HT-29 (cell line): Measurements from ENCODE around the gene ADAMTSL5. TPM values are rescaled to one million over a fixed set of nuclear protein-coding genes. Genes with fewer than 3 reads are reported as not detected.
"Not testable (repeated sequence)": the region's sequence is repeated elsewhere in the genome, so short reads cannot be mapped to it uniquely, and the experiment has no call there.

Experiments
- DNase-seq: peaks from one replicate; pipeline ENCODE4 v3.0.0-alpha.2; 2015; ENCODE audit warnings: low spot score
- total RNA-seq: library from RNA; depleted of rRNA; stranded (reverse); fragments of >200 nt; shearing (Covaris generic); gene quantifications from 2 replicates; pipeline ENCODE4 v1.2.3, GENCODE V29; 2014; rRNA removed

Gene ADAMTSL5, protein sequence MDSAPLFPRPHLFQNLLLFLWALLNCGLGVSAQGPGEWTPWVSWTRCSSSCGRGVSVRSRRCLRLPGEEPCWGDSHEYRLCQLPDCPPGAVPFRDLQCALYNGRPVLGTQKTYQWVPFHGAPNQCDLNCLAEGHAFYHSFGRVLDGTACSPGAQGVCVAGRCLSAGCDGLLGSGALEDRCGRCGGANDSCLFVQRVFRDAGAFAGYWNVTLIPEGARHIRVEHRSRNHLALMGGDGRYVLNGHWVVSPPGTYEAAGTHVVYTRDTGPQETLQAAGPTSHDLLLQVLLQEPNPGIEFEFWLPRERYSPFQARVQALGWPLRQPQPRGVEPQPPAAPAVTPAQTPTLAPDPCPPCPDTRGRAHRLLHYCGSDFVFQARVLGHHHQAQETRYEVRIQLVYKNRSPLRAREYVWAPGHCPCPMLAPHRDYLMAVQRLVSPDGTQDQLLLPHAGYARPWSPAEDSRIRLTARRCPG
- total RNA-seq = 1.3 and 3.9 TPM in 2 replicates

DNA sequence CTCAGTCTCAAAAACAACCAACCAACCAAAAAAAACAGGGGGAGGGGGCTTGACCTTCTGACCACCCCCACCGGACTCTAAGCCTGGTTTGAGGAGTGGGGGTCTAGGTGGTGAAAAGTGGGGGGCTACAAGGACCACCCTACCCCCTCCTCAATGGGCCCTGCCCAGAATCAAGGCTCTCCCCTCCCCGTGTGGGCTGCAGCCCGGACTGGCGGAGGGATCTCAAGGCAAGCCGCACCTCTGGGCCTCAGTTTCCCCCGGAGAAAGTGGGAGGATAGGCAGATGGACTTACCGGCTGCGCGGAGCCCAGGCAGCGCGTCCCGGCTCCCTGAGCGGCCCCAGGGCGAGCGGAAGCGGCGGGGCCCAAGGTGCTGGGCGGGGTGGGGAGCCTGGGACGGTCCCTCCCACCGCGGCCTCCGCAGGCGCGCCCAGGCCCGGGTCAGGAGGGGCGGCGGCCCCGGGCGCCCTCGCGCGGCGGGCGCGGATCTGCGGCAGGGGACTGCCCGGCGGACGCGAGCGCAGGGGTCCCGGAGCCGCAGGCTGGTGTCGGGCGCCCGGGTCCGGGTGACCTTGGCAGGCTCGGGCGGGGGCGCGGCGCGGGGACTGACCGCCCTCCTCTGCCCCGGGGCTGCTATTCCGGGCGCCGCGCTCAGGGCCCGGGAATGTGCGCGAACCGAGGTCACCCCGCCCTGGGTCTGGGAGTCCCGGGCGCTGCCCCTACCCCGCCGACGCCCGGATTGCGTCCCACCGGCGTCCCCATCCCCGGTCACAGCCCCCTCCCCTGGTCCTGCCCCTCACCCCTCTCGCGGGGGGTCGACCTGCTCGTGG, at the start of gene ADAMTSL5:
Gene ADAMTSL5 (minus strand): TSS at position 349 of the 828 bp plus-strand sequence. CDS start 2,076 bp downstream, outside the sequence.
- peak; percentile 44 for DNase-seq

DNA sequence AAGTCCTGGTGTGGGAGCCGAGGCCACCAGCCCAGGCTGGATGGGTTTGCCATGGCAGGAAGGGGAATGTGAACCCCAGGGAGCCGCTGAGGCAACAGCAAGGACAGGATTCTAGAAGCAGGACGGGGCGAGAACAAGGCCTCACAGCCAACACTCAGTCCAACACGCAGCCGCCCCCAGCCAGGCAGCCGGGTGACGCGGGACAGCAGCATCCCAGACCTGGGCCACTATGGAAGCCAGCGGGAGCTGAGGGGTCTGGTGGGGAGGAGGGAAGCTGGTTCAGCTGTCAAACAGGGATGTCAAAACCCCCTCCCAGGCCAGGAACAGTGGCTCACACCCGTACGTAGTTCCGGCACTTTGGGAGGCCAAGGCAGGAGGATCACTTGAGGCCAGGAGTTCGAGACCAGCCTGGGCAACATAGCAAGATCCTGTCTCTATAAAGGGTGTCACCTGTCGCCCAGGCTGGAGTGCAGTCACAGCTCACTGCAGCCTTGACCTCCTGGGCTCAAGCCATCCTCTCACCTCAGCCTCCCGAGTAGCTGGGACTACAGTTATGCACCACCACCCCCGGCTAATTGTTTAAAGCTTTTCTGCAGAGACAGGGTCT, 48.5 kb upstream of the ADAMTSL5 start:
- DNase-seq = no peak

DNA sequence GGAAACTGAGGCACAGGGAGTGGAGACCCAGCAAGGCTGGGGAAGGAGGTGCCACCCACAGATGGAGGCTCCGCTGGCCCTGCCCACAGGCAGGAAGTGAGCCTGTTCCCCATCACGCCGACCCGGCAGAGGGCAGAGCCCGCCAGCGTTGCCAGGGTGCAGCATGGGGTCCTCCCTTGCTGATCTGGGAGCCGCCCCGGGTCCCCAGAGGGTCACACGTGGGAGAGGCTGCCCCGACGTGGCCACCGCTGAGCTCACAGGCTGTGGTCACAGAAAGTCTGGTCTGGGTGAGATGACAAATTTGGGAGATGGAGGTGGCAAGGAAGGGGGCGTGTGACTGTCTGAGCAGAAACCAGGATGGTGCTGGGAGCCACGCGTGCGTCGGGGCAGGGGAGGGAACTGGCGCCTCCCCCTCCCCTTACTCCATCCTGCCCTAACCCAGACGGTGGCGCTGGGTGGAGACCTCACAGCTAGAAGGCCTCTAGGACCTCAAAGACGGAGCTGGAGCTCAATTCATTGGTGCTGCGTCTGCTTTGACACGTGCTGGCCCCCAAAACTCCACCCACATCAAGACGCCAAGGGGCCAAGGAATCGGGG, 47.6 kb upstream of the ADAMTSL5 start:
- no peak for DNase-seq

DNA sequence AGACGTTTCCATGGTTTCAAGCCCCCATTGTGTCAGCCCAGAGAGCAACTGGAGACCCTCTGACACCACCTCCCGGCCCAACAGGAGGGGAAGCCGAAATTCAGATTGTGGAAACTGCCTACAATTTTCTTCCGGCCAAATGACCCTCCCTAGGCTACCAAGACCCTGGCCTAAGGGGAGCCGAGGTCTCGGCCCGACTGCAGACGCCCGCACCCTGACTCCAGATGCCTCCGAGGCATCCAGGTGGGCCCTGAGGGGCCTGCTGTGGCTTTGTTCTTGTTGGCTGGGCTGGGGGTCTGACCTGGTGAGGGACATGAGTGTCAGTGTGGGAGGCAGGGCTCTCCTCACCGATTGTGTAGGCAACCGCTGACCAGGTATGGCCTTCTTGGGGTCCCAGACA, 45.7 kb upstream of the ADAMTSL5 start:
- no peak for DNase-seq

DNA sequence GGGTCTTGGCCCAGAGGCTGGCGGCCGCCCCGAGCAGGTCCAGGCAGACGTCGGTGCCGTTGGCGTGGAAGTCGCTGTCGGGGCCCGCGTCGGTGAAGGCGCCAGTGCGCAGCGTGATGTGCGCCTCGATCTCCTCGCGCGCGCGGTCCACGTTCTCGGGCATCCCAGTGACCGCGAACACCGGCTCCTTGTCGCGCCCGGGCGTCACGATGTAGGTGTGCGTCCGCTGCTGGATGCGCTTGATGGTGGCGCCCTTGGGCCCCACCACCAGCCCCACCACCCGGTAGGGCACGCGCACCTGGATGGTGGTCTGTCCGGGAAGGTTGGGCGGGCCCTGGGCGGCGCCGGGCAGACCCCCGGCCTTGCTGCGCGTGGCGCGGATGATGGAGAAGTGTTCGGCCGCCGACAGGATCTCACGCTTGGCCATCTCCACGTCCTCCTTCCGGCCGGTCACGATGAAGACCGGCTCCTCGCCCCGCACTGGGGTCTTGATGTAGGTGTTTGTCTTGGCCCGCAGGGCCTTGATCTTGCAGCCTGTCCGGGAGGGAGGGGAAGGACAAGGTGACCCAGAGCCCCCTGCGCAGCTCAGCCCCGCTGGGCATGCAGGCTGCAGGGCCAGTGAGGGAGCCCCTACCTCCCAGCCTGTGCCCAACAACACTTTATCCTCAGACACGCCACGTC, 43.7 kb upstream of the ADAMTSL5 start:
- DNase-seq = no peak

DNA sequence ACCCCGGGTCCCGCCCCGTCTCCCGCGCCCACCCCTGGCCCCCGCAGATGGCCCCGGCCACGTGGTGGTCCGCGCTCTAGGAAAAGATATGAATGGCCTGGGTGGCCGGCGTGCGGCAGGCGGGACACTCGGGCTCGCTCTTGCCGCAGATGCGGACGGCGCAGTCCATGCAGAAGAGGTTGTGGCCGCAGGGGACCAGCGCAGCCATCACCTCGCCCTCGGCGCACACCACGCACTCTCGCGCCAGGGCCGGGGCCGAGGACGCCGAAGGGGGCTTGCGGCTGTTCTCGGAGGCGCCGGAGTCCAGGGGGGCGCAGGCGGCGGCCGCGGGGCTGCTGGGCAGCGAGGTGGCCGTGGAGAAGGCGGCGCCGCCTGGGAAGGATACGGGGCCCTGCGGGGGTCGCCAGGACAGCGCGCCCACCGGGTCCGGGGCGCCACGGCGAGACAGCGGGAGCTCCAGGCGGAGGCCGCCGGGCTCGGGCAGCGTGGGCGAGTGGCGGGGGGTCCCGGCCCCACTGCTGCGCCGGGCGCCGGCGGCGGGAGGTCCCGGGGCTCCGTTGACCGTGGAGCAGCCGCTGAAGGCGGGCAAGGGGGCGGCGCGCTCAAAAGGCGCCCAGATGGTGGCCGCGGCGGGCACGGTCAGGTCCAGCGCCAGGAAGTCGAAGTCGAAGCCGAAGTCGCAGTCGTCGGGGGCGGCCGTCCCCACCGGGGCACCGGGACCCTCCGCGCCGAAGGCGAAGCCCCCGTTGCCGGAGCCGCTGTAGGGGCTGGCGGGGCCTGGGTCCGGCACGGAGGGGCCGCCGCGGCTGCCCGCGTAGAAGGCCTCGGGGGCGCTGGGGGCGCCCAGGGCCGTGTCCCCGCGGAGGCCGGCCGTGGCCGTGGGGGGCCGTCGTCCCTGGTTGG, 42.9 kb upstream of the ADAMTSL5 start:
- no peak for DNase-seq

DNA sequence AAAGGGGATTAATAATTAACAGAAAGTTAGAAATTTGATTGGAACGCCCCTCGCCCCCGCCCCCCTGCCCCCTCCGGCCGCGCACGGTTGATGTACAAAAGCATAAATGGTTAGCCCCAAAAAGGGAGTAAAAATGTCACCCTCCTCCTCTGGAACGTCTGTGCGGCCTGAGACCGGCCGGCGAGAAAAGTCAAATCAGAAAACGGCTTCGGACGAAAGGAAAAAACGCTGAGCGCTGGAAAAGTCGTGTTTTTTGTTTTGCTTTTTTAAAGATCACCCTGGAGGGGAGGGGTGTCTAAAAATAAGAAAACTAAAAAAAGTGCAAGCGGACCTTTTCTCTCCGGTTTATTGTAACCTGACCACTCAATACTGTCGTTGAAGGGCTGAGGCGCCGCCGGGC, 42.1 kb upstream of the ADAMTSL5 start:
- DNase-seq = no peak

DNA sequence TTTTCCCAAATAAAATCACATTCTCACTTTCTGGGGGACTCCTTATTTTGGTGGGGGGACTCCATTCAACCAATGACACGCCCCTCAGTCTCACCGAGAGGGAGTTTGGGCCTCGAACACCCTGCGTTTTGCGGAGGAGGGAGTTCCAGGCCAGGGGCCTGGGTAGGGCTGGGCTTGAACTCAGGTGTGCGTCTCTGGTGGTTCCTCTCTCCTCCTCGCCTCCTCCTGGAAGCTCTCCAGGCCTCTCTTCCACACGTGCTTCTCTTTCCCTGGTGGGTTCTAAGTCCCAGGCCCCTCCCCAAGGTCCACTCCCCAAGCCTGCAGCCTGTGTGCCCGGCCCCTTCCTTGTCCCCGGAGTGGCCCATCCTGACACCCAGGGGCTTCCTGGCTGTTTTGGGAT, 40.6 kb upstream of the ADAMTSL5 start:
- no peak for DNase-seq

DNA sequence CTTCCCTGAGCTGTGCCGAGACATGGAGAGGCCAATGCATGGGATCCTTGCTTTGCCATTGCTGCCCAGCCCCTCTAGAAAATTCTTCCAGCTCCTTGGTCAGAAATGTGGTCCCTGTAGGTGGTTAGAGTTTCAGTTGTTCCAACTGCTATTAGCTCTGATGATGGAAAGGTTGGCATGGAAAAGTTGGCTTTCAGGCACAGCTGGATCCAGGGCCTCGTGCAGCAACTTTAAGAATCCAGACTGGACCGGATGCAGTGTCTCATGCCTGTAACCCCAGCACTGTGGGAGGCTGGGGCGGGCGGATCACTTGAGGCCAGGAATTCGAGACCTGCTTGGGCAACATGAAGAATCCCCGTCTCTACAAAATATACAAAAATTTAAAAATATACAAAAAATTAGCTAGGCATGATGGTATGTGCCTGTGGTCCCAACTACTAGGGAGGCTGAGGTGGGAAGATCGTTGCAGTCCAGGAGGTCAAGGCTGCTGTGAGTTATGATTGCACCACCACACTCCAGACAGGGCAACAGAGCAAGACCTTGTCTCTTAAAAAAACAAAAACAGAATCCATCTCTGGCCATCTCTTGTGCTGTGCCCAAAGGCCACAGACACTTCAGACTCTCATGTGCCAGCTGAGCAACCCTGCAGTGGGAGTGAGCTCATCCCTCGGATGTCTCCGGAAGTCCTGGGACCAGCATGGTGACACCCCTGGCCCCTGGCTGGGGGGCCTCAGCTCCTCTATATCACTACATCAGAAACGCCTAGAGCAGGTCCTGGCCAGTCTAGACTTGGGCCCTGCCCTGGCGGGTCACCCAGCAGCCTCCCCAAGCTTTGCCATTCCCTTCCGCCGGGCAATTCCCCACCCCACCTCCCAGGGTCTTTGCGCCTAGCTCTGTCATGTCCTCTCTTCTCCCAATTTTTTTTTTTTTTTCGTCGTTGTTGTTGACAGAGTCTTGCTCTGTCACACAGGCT, 38.5 kb upstream of the ADAMTSL5 start:
- DNase-seq = no peak

DNA sequence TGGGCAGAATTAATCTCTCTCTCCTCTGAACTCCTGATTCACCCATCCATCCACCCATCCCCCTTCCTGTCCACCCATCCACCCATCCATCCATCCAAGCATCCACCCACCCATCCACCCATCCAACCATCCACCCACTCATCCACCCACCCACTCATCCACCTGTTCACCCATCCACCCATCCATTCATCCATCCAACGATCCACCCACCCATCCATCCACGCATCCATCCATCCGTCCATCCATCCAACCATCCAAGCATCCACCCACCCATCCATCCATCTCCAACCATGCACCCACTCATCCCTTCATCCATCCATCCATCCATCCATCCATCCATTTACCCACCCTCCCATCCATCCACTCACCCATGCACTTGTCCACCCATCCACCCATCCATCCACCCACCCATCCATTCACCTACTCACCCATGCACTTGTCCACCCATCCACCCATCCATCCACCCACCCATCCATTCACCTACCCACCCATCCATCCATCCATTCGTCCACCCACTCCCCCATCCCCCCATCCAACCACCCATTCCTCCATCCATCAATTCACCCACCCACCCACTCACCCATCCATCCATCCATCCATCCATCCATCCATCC, 36.6 kb upstream of the ADAMTSL5 start:
- DNase-seq = no peak

DNA sequence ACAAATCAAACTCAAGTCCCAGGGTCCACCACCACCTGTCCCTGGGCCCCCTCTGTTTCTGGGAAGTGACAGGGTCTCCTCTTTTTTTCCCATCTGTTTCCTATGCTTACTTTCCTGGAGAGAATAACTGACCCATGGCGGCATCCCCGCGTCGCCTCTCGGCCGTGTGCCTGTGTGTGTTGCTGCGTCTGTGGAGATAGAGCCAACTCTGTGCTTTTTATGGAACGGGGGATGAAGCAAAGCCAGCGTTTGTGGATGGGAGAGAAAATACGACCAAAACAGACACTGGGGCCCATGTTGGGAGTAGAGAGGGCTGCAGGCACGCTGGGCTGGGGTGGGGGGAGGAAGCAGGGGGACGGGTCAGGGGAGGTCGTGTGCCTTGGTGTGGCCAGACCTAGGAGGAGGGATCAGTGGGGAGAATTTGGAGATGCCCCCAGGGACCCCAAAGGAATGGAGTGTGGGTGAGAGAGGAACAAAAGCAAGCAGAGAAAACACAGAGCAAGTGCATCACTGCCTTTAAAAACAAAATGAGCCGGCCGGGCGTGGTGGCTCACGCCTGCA, 27.6 kb upstream of the ADAMTSL5 start:
- no peak for DNase-seq

DNA sequence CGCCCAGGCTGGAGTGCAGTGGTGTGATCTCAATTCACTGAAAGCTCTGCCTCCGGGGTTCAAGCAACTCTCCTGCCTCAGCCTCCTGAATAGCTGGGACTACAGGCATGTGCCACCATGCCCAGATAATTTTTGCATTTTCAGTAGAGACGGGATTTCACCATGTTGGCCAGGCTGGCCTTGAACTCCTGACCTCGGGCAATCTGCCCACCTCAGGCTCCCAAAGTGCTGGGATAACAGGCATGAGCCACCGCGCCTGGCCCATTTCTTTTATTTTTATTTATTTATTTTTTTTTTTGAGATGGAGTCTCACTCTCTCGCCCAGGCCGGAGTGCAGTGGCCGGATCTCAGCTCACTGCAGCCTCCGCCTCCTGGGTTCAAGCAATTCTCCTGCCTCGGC, 26.9 kb upstream of the ADAMTSL5 start:
- not testable (repeated sequence) for DNase-seq

DNA sequence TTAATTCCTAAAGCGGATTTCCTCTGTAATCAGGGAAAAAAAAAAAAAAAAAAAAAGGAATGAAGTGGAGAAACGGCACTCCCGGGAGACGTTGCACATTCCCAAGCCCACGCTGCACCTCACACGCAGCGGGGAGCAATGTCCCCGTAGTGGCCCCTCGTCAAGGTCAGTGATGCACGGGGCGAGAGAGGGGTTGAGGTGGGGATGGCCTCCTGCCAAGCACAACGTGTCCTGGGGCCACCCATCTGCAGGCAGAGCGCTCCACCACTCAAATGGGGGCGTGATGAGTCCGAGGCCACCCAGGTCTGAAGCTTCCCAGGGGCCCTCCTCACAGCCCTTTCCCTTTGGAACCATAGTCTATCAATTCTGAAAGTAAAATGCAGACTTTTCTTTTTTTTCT, 26.2 kb upstream of the ADAMTSL5 start:
- no peak for DNase-seq

DNA sequence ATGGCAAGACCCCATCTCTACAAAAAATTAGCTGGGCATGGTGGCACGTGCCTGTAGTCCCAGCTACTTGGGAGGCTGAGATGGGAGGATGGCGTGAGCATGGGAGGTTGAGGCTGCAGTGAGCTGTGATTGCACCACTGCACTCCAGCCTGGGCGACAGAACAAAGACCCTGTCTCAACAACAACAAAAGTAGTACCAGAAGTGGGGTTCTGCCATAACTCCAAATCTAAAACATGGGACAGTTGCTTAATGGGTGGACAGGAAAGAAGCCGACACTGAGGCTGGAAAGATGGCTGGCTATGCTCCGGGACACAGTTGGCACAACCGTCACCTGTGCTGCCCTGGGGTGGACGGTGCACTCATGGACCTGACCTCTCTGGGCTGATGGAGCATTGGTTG, 22.9 kb upstream of the ADAMTSL5 start:
- not testable (repeated sequence) for DNase-seq

DNA sequence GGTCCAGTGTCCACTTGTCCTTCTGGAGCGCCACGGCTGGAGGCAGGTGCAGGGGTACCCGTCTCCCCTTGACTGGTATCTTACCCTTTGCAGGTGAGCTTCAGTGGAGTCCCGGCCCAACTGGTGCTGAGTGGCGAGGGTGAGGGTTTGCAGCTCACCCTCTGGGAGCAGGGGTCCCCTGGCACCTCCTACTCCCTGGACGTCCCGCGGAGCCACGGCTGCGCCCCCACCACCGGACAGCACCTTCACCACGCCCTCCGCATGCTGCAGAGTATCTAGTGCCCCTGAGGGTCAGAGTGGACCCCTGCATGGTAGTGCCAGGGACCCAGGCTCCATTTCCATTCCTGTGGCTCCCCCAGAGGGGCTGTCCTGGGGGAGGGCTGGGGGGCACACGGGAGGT, 22.2 kb upstream of the ADAMTSL5 start:
- DNase-seq = no peak

DNA sequence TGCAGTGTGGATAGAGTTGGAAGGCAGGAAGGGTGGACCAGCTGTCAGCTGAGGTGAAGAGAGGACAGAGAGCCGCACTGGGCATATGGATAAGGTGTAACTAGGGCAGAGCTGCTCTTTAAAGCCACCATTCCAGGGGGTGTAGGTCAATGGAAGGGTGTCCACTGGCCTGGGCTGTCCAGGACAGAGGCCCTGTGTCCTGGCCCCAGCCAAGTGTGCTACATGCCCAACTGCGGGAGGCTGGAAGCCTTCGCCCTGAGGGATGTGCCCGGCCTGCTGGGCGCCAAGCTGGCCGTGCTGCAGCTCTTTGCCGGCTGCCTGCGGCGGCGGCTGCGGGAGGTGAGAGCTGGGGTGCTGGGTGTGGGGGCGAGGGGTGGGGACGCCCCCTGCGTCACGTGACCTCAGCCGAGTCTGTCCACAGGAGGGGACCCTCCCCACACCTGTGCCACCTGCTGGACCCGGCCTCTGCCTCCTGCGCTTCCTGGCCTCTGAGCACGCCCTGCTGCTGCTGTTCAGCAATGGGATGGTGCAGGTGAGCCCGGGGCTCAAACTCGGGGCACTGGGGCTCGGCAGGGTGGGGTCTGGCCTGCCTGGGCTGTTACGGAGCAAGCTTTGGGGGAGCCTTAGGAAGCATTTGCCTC, 20.8 kb upstream of the ADAMTSL5 start:
- no peak for DNase-seq

DNA sequence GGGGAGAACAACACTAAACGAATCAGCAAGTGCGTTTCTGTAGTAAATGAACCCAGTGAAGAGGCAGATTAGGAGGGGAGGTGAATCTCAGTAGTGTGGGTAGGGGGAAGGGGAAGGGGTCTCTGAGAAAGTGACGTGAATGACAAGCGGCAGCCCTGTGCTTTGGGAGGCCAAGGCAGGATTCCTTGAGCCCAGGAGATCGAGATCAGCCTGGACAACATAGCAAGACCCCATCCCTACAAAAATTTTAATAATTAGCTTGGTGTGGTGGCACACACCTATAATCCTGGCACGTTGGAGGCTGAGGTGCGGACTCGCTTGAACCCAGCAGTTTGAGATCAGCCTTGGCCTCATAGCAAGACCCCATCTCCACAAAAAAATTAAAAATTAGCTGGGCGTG, 19.2 kb upstream of the ADAMTSL5 start:
- no peak for DNase-seq

DNA sequence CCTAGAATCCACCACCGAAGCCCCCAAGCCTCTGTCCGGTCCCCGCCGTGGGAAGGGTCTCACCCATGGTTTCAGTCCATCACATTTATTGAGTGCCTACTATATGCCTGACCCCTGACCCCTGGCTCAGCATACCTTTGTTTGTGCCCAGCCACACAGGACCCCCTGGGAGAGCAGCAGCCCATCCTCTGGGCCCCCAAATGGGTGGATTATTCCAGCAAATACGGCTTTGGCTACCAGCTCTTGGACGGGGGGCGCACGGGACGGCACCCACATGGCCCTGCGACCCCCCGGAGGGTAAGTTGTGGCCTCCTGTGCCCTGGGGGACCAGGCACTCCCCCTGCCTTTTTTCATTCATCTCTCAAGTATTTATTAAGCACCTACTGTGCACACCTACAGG, 18.8 kb upstream of the ADAMTSL5 start:
- no peak for DNase-seq
